Prostate gland (tissue), 2 donors: ENCODE data around the gene AMDHD2.

Experiments
- CTCF ChIP-seq, 4 experiments: fragments of 200-600 bp in 2 of 4; fragments of 450-650 bp in 2 of 4; sonication (generic) in 2 of 4; IDR thresholded peaks; 1 replicate in 3 of 4; 2 replicates in 1 of 4; pipeline ENCODE4 v1.5.1; 2016 to 2019; ENCODE audit warnings: antibody characterized with exemption in 4 of 4, mild to moderate bottlenecking in 2 of 4, moderate library complexity in 2 of 4
- POLR2A ChIP-seq: fragments of 450-650 bp; IDR thresholded peaks from one replicate; pipeline ENCODE4 v1.6.1; 2016; ENCODE audit warnings: antibody characterized with exemption, mild to moderate bottlenecking

DNA sequence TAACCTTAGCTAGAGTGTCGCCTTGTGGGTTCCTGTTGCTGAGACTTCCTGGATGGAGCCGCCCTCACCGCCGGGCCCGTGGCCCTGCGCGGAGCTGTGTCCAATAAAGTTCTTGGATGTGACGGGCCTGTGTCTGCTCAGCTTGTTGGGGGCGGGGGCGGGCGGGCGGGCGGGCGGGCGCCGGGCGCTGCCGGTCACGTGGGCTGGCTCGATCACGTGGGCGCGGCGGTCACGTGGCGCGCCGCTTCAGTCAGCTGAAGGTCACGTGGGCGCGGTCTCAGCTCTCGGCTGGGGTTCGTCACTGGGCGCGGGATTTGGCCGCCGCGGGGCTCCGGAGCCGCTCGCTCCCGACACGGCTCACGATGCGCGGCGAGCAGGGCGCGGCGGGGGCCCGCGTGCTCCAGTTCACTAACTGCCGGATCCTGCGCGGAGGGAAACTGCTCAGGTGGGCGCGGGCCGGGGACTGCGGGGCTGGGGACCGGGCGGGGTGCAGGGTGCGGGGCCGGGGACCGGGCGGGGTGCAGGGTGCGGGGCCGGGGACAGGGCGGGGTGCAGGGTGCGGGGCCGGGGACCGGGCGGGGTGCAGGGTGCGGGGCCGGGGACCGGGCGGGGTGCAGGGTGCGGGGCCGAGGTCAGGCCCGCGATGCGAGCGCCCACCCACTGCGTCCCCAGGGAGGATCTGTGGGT is at the start of gene AMDHD2:
- TF ChIP-seq CTCF (IDR thresholded peaks at IDR 0.05) (no peak), POLR2A (no peak)
